Measurements from ENCODE around the gene TVP23A. TPM values are rescaled to one million over a fixed set of nuclear protein-coding genes. Genes with fewer than 3 reads are reported as not detected.
A peak's percentile ranks its signal among the peaks of the same experiment; 100 is the strongest.

Gene TVP23A
- not detected for total RNA-seq

GRCh38 chr16:10817963-10818941 is at the start of gene TVP23A:
TSS of gene TVP23A (minus strand) at chr16:10818794. CDS start at chr16:10818493, 301 bp downstream.
- ATAC-seq = peak; percentile 19

GRCh38 chr16:10868104-10868595 is 49.6 kb upstream of the TVP23A start:
- no peak for ATAC-seq

- no peak for ATAC-seq
These were observed 48.6 kb upstream of the TVP23A start for GRCh38 chr16:10867199-10867598.

- ATAC-seq = no peak
These were observed 47.7 kb upstream of the TVP23A start for GRCh38 chr16:10865991-10866966.

GRCh38 chr16:10862438-10862837 is 43.8 kb upstream of the TVP23A start:
- ATAC-seq = peak; percentile 93

GRCh38 chr16:10859658-10860057 is 41.1 kb upstream of the TVP23A start:
- ATAC-seq = peak; percentile 73

- ATAC-seq = no peak
These were observed 40.4 kb upstream of the TVP23A start for GRCh38 chr16:10859020-10859419.

GRCh38 chr16:10858203-10858602 is 39.6 kb upstream of the TVP23A start:
- no peak for ATAC-seq

GRCh38 chr16:10856042-10856441 is 37.4 kb upstream of the TVP23A start:
- ATAC-seq = no peak

GRCh38 chr16:10852948-10853347 is 34.4 kb upstream of the TVP23A start:
- ATAC-seq = peak; percentile 47

GRCh38 chr16:10852286-10852685 is 33.7 kb upstream of the TVP23A start:
- no peak for ATAC-seq

GRCh38 chr16:10851512-10851911 is 32.9 kb upstream of the TVP23A start:
- no peak for ATAC-seq

- ATAC-seq = no peak
These were observed 31.9 kb upstream of the TVP23A start for GRCh38 chr16:10850478-10850850.

GRCh38 chr16:10849736-10850477 is 31.3 kb upstream of the TVP23A start:
- no peak for ATAC-seq

GRCh38 chr16:10847176-10847575 is 28.6 kb upstream of the TVP23A start:
- no peak for ATAC-seq

GRCh38 chr16:10846213-10846998 is 27.8 kb upstream of the TVP23A start:
- ATAC-seq = no peak

GRCh38 chr16:10840703-10841102 is 22.1 kb upstream of the TVP23A start:
- ATAC-seq = no peak

- no peak for ATAC-seq
These were observed 20.7 kb upstream of the TVP23A start for GRCh38 chr16:10839279-10839666.

GRCh38 chr16:10838621-10839278 is 20.2 kb upstream of the TVP23A start:
- no peak for ATAC-seq

GRCh38 chr16:10836174-10836853 is 17.7 kb upstream of the TVP23A start:
- no peak for ATAC-seq
